Endothelial cell of umbilical vein (primary cell): ENCODE data around the gene IPO13. TPM values are rescaled to one million over a fixed set of nuclear protein-coding genes. Genes with fewer than 3 reads are reported as not detected.

Experiments used
- BruUV-seq: library from RNA; stranded (reverse); fragments of 400-500 nt; replicated peaks from 2 replicates; lab custom pipeline; 2021; lab: Mats Ljungman, UMichigan
- CTCF ChIA-PET: fragments of 300-600, 350-600 bp; sonication (Branson Sonifier 250); formaldehyde crosslinking; loops from one replicate; lab custom pipeline; 2021; ENCODE audit warnings: antibody characterized with exemption, inconsistent platforms; lab: Charles Lee
- POLR2A ChIA-PET: fragments of 300-600, 350-600 bp; sonication (Branson Sonifier 250); formaldehyde crosslinking; loops from one replicate; lab custom pipeline; 2021; ENCODE audit warnings: antibody characterized with exemption, inconsistent platforms; lab: Charles Lee
- DNase-seq: peaks from one replicate; pipeline ENCODE4 v3.0.0-alpha.2; 2011; ENCODE audit warnings: low read depth, low spot score
- FAIRE-seq: peaks from 2 replicates; lab custom pipeline; 2011; peaks lifted over from hg19 to GRCh38; lab: Jason Lieb, UNC
- H2AFZ ChIP-seq: 2 replicates; pipeline ENCODE4 v1.6.0; 2012; ENCODE audit warnings: low read depth, low read length, control low read depth, inconsistent platforms
- H3K27ac ChIP-seq: 2 replicates; pipeline ENCODE4 v1.5.1; 2011; ENCODE audit warnings: low read depth, mild to moderate bottlenecking, control low read depth, low read length, moderate library complexity; ENCODE audit not compliant: insufficient read depth
- H3K27me3 ChIP-seq, 2 experiments: 2 replicates each; pipeline versions ENCODE4 v1.6.0 to v1.6.1; 2011; ENCODE audit warnings: low read length in 2 of 2, mixed read lengths in 1 of 2; ENCODE audit not compliant: control insufficient read depth in 2 of 2, insufficient read depth in 2 of 2
- H3K36me3 ChIP-seq, 2 experiments: 2 replicates in 1 of 2; 3 replicates in 1 of 2; pipeline ENCODE4 v1.5.1; 2011; ENCODE audit warnings: low read length in 2 of 2, mild to moderate bottlenecking in 1 of 2, moderate library complexity in 1 of 2; ENCODE audit not compliant: control insufficient read depth in 2 of 2, insufficient read depth in 2 of 2; ENCODE audit errors: extremely low read depth in 1 of 2
- H3K4me1 ChIP-seq: 3 replicates; pipeline ENCODE4 v1.5.1; 2011; ENCODE audit warnings: mild to moderate bottlenecking, low read length; ENCODE audit not compliant: control insufficient read depth, insufficient read depth; ENCODE audit errors: extremely low read depth
- H3K4me2 ChIP-seq: 2 replicates; pipeline ENCODE4 v1.6.1; 2011; ENCODE audit warnings: low read length, control low read depth, mixed read lengths; ENCODE audit not compliant: insufficient read depth
- H3K4me3 ChIP-seq, 3 experiments: fragments of 200-600 bp in 1 of 3; sonication (generic), shearing (Covaris generic) in 1 of 3; replicated peaks in 1 of 3; 2 replicates each; pipeline ENCODE4 v1.5.1; 2011 to 2016; ENCODE audit warnings: control low read depth in 3 of 3, low read length in 3 of 3, mild to moderate bottlenecking in 2 of 3, inconsistent platforms in 1 of 3, low read depth in 1 of 3, moderate library complexity in 1 of 3; ENCODE audit not compliant: insufficient read depth in 1 of 3
- H3K79me2 ChIP-seq: 2 replicates; pipeline ENCODE4 v1.6.0; 2012; ENCODE audit warnings: low read length, inconsistent platforms; ENCODE audit not compliant: control insufficient read depth, insufficient read depth
- H3K9ac ChIP-seq: replicated peaks from 2 replicates; pipeline ENCODE3; 2011; ENCODE audit warnings: low read length, control low read depth; ENCODE audit not compliant: insufficient read depth; ENCODE audit errors: extremely low read depth
- H3K9me1 ChIP-seq: replicated peaks from 3 replicates; pipeline ENCODE4 v1.6.0; 2011; ENCODE audit warnings: mild to moderate bottlenecking, low read length; ENCODE audit not compliant: control insufficient read depth, insufficient read depth; ENCODE audit errors: extremely low read depth
- H3K9me3 ChIP-seq: replicated peaks from 2 replicates; pipeline ENCODE4 v1.5.1; 2012; ENCODE audit warnings: low read length, inconsistent platforms; ENCODE audit not compliant: control insufficient read depth, insufficient read depth
- H4K20me1 ChIP-seq: replicated peaks from 2 replicates; pipeline ENCODE3; 2011; ENCODE audit warnings: mild to moderate bottlenecking, low read length; ENCODE audit not compliant: control insufficient read depth, insufficient read depth; ENCODE audit errors: extremely low read depth
- EZH2 ChIP-seq: IDR thresholded peaks from 2 replicates; pipeline ENCODE4 v1.6.1; 2012; ENCODE audit warnings: borderline replicate concordance, low read depth, mild to moderate bottlenecking, moderate library complexity, low read length, inconsistent platforms; ENCODE audit not compliant: severe bottlenecking
- FOS ChIP-seq: IDR thresholded peaks from 2 replicates; pipeline ENCODE4 v1.6.1; 2011; ENCODE audit warnings: mild to moderate bottlenecking, low read length, moderate library complexity, borderline replicate concordance; ENCODE audit not compliant: insufficient read depth
- GATA2 ChIP-seq: IDR thresholded peaks from 2 replicates; pipeline ENCODE4 v1.7.0; 2011; ENCODE audit warnings: low read depth, mild to moderate bottlenecking, moderate library complexity, mixed read lengths, low read length; ENCODE audit not compliant: insufficient read length, insufficient read depth
- JUN ChIP-seq: IDR thresholded peaks from 2 replicates; pipeline ENCODE4 v1.6.1; 2011; ENCODE audit warnings: borderline replicate concordance, low read depth; ENCODE audit not compliant: insufficient read length, insufficient read depth
- MYC ChIP-seq: IDR thresholded peaks from one replicate; pipeline ENCODE4 v1.6.1; 2011; ENCODE audit warnings: mild to moderate bottlenecking, low read depth, low read length
- POLR2A ChIP-seq: IDR thresholded peaks from 2 replicates; pipeline ENCODE4 v1.6.1; 2012; ENCODE audit warnings: low read depth, mild to moderate bottlenecking, control low read depth, low read length
- POLR2AphosphoS5 ChIP-seq: IDR thresholded peaks from 2 replicates; pipeline ENCODE4 v1.6.1; 2012; ENCODE audit warnings: low read depth, mild to moderate bottlenecking, control low read depth, low read length, moderate library complexity; ENCODE audit not compliant: insufficient read depth
- dilution Hi-C: fragments of 300-500 bp; cut with MboI; formaldehyde crosslinking; loops from one replicate; pipeline ENCODE4 v1.15.0; 2019; ENCODE audit warnings: low sequenced_read_pairs; ENCODE audit not compliant: extremely low pct_ligation_motif_present
- intact Hi-C: fragments of 100-400 bp; cut with micrococcal nuclease; formaldehyde crosslinking; loops from one replicate; pipeline ENCODE4 v1.10.0; 2022
- polyA plus RNA-seq, 4 experiments: library from polyadenylated mRNA; depleted of rRNA in 3 of 4; stranded (reverse) in 3 of 4; unstranded in 1 of 4; fragments of >200 nt; gene quantifications; 2 replicates each; pipeline versions ENCODE4 v1.2.1 to v1.2.3, GENCODE V29; 2011 to 2012; ENCODE audit warnings: missing spikeins in 1 of 4
- total RNA-seq: library from RNA; stranded (reverse); gene quantifications from 2 replicates; pipeline ENCODE4 v1.2.3, GENCODE V29; 2021
- TF ChIP-seq, protein P1 (sequence below), 2 donors: IDR thresholded peaks; 1 replicate in 1 of 2; 2 replicates in 1 of 2; pipeline ENCODE4 v1.5.1; 2011; ENCODE audit warnings: low read length in 2 of 2, mild to moderate bottlenecking in 2 of 2, moderate library complexity in 2 of 2, control low read depth in 1 of 2, inconsistent platforms in 1 of 2, low read depth in 1 of 2; ENCODE audit not compliant: insufficient read depth in 1 of 2; ENCODE audit errors: extremely low read depth in 1 of 2
- TF ChIP-seq, protein P2 (sequence below): IDR thresholded peaks from 2 replicates; pipeline ENCODE4 v1.6.1; 2011; ENCODE audit not compliant: insufficient read depth, insufficient read length

Gene IPO13
- total and polyA plus RNA-seq, 2 donors (not counting 3 experiments of a cell fraction or from before 2014, with no cell fraction given) = 28.9 to 29.3 TPM

DNA sequence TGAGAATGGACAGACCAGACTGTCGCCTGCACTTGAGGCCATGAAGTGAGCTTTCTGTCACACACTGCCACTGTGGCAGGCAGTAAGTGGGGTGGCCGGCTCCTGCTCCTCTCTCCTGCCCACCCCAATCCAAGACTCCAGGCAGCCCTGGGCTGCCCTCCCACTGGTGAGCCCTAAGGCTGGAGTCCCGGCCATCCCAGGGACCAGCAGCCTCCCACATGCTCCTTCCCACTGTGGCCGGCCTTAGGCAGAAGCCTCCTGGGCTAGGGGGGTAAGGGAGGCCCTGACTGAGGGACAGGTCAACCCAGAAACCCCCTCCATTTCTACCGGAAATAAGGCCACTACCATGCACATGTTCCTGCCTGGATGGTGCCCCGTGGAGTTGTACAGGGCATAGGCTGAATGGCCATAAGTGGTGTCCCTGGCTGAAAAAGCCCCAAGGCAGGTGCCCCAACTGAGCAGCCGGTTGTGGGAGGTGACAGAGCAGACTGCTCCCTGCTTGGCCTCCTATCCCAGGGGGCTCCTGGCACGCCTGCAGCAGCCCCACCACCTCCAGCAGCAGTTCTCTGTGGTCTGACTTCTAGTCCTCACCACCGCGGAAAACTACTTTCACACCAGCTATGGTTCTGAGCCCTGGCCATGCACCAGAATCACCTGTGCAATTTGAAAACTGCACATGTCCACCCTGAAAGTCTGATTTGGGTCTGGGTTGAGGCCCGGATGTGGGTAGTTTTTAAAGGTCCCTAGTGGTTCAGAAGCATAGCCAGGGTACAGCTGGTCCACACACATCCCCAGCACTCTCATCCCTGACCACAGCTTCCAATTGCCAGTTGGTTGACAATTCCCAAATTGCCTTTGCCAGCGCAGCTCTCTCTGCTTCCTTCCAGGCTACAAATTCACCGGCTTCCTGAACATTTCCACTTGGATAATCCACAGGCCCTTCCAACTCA is 14.8 kb upstream of the IPO13 start:
- H3K36me3 ChIP-seq = no peaks in the 10 kb centered on the region
- no peak for FAIRE-seq
- POLR2A ChIA-PET = interaction anchor here (1.4 kb wide), 1 partner anchor 168 kb away, joined by 4 read pairs; no protein-coding TSS in a partner anchor
- no peaks in the 10 kb centered on the region for H3K9me3 ChIP-seq
- BruUV-seq = no TSS peak
- peaks cover 0 to 9% of the 10 kb centered on the region in 2 experiments for H3K27me3 ChIP-seq
- H2AFZ ChIP-seq = no peak overlapping the region
- no peak for DNase-seq
- no peaks in the 10 kb centered on the region for H4K20me1 ChIP-seq
- H3K9ac ChIP-seq = no peak overlapping the region
- no peak overlapping the region for H3K4me2 ChIP-seq
- intact Hi-C loops (loop anchor here (5.0 kb wide), 2 partner anchors 80 to 280 kb away; partner anchors contain the start of gene KDM4A), dilution Hi-C loops (loop anchor here (25.0 kb wide), 1 partner anchor 170 kb away; no protein-coding TSS in a partner anchor)
- peaks cover 5% of the 10 kb centered on the region for H3K4me1 ChIP-seq
- H3K27ac ChIP-seq = no peak overlapping the region
- TF ChIP-seq FOS (no peak), POLR2A (no peak), POLR2AphosphoS5 (no peak), JUN (no peak), MYC (no peak), GATA2 (no peak), EZH2 (no peak)
- TF ChIP-seq, protein P1, sequence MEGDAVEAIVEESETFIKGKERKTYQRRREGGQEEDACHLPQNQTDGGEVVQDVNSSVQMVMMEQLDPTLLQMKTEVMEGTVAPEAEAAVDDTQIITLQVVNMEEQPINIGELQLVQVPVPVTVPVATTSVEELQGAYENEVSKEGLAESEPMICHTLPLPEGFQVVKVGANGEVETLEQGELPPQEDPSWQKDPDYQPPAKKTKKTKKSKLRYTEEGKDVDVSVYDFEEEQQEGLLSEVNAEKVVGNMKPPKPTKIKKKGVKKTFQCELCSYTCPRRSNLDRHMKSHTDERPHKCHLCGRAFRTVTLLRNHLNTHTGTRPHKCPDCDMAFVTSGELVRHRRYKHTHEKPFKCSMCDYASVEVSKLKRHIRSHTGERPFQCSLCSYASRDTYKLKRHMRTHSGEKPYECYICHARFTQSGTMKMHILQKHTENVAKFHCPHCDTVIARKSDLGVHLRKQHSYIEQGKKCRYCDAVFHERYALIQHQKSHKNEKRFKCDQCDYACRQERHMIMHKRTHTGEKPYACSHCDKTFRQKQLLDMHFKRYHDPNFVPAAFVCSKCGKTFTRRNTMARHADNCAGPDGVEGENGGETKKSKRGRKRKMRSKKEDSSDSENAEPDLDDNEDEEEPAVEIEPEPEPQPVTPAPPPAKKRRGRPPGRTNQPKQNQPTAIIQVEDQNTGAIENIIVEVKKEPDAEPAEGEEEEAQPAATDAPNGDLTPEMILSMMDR (IDR thresholded peaks at IDR 0.05; ENCODE audit: extremely low read depth in 1 of 2, insufficient read depth in 1 of 2, low read depth in 1 of 2, low read length in 2 of 2) = no peak
- TF ChIP-seq, protein P2, sequence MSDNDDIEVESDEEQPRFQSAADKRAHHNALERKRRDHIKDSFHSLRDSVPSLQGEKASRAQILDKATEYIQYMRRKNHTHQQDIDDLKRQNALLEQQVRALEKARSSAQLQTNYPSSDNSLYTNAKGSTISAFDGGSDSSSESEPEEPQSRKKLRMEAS = no peak
- CTCF ChIA-PET = interaction anchor here (1.2 to 18.1 kb wide), 3 partner anchors 14 to 168 kb away, joined by 3 to 965 read pairs (median 93); partner anchors contain the start of genes ATP6V0B and IPO13
- no peaks in the 10 kb centered on the region for H3K79me2 ChIP-seq
- no peaks in the 10 kb centered on the region for H3K9me1 ChIP-seq
- H3K4me3 ChIP-seq = no peak overlapping the region
